ENCODE measurements around the gene DUS1L.

GRCh38 chr17:82009413-82009812 is 56.2 kb downstream of the DUS1L start:
- TF ChIP-seq, protein P1, sequence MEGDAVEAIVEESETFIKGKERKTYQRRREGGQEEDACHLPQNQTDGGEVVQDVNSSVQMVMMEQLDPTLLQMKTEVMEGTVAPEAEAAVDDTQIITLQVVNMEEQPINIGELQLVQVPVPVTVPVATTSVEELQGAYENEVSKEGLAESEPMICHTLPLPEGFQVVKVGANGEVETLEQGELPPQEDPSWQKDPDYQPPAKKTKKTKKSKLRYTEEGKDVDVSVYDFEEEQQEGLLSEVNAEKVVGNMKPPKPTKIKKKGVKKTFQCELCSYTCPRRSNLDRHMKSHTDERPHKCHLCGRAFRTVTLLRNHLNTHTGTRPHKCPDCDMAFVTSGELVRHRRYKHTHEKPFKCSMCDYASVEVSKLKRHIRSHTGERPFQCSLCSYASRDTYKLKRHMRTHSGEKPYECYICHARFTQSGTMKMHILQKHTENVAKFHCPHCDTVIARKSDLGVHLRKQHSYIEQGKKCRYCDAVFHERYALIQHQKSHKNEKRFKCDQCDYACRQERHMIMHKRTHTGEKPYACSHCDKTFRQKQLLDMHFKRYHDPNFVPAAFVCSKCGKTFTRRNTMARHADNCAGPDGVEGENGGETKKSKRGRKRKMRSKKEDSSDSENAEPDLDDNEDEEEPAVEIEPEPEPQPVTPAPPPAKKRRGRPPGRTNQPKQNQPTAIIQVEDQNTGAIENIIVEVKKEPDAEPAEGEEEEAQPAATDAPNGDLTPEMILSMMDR (IDR thresholded peaks at IDR 0.05), result no peak
- TF ChIP-seq POLR2A (IDR thresholded peaks at IDR 0.05), result no peak
